Mesendoderm (in vitro differentiated cells): Measurements from ENCODE around the gene GPC1.

Source experiments
- DNase-seq: peaks from one replicate; pipeline ENCODE4 v3.0.0; 2013
- H2AK5ac ChIP-seq: 2 replicates; pipeline ENCODE4 v1.6.1; 2013; ENCODE audit warnings: low read length, inconsistent platforms
- H2BK120ac ChIP-seq: 2 replicates; pipeline ENCODE4 v1.6.1; 2013; ENCODE audit warnings: low read depth, mild to moderate bottlenecking, low read length, moderate library complexity, mixed read lengths
- H2BK15ac ChIP-seq: replicated peaks from 2 replicates; pipeline ENCODE4 v1.6.1; 2013; ENCODE audit warnings: low read depth, mild to moderate bottlenecking, moderate library complexity
- H2BK5ac ChIP-seq: 2 replicates; pipeline ENCODE4 v1.6.1; 2013; ENCODE audit warnings: low read length, inconsistent platforms
- H3K18ac ChIP-seq: 2 replicates; pipeline ENCODE4 v1.6.1; 2013; ENCODE audit warnings: mild to moderate bottlenecking, low read length, mixed read lengths
- H3K23ac ChIP-seq: one replicate; pipeline ENCODE4 v1.6.1; 2013; ENCODE audit warnings: low read length
- H3K27ac ChIP-seq: 2 replicates; pipeline ENCODE4 v1.5.1; 2013; ENCODE audit warnings: low read depth, mild to moderate bottlenecking, inconsistent platforms, low read length, moderate library complexity
- H3K27me3 ChIP-seq: 2 replicates; pipeline ENCODE4 v1.6.1; 2013; ENCODE audit warnings: low read length, control low read depth, mild to moderate bottlenecking, inconsistent platforms; ENCODE audit not compliant: insufficient read depth, poor library complexity
- H3K36me3 ChIP-seq: 2 replicates; pipeline ENCODE4 v1.6.1; 2013; ENCODE audit warnings: low read length, inconsistent platforms; ENCODE audit not compliant: control insufficient read depth, insufficient read depth
- H3K4ac ChIP-seq: one replicate; pipeline ENCODE4 v1.6.1; 2013; ENCODE audit warnings: low read depth, mild to moderate bottlenecking, low read length, moderate library complexity
- H3K4me1 ChIP-seq: 2 replicates; pipeline ENCODE4 v1.6.1; 2013; ENCODE audit warnings: low read depth, low read length, inconsistent platforms; ENCODE audit not compliant: control insufficient read depth
- H3K4me2 ChIP-seq: 2 replicates; pipeline ENCODE4 v1.6.1; 2013; ENCODE audit warnings: low read length
- H3K4me3 ChIP-seq: 2 replicates; pipeline ENCODE4 v1.5.1; 2013; ENCODE audit warnings: mild to moderate bottlenecking, low read length
- H3K56ac ChIP-seq: one replicate; pipeline ENCODE4 v1.6.1; 2013; ENCODE audit warnings: low read length
- H3K79me1 ChIP-seq: 2 replicates; pipeline ENCODE4 v1.6.1; 2013; ENCODE audit warnings: low read length, inconsistent platforms
- H3K79me2 ChIP-seq: 2 replicates; pipeline ENCODE4 v1.6.1; 2013; ENCODE audit warnings: mild to moderate bottlenecking, low read length; ENCODE audit not compliant: control insufficient read depth, insufficient read depth
- H3K9ac ChIP-seq: 2 replicates; pipeline ENCODE4 v1.6.1; 2013; ENCODE audit warnings: low read length, inconsistent platforms
- H4K5ac ChIP-seq: one replicate; pipeline ENCODE4 v1.6.1; 2013; ENCODE audit warnings: low read length
- H4K8ac ChIP-seq: one replicate; pipeline ENCODE4 v1.6.1; 2013; ENCODE audit warnings: low read depth, mild to moderate bottlenecking, control low read depth, low read length, moderate library complexity
- WGBS: extraction: QIAGEN DNeasy Blood & Tissue Kit; methylation state at CpG from one replicate; pipeline ENCODE4 v1.1.7; 2013; ENCODE audit warnings: low lambda C conversion rate, missing lambda C conversion rate; ENCODE audit not compliant: insufficient coverage; ENCODE audit errors: extremely low coverage; 5-methylcytosine and 5-hydroxymethylcytosine counted together

The GPC1 gene

GRCh38 chr2:240456447-240457222, 21.2 kb downstream of the GPC1 start:
- Histone ChIP-seq H3K27ac (no peak overlapping the region), H3K36me3 (no peaks in the 10 kb centered on the region)
- WGBS = no CpG with 5 or more reads among the region's 17 CpGs

GRCh38 chr2:240457223-240458043, 22.0 kb downstream of the GPC1 start:
- Histone ChIP-seq H2BK5ac (no peak overlapping the region), H3K23ac (peak overlapping the region; percentile 24), H3K27me3 (peaks cover 12% of the 10 kb centered on the region), H3K4me2 (no peak overlapping the region), H3K27ac (peak overlapping the region; percentile 52), H3K9ac (peak overlapping the region; percentile 32), H4K8ac (no peak overlapping the region), H3K56ac (peak overlapping the region; percentile 60), H3K36me3 (no peaks in the 10 kb centered on the region), H2BK15ac (no peak overlapping the region), H4K5ac (no peak overlapping the region), H2BK120ac (no peak overlapping the region), H3K4me1 (peaks cover 11% of the 10 kb centered on the region), H3K18ac (no peak overlapping the region), H2AK5ac (no peak overlapping the region), H3K4me3 (no peak overlapping the region), H3K4ac (no peak overlapping the region), H3K79me2 (no peaks in the 10 kb centered on the region), H3K79me1 (no peaks in the 10 kb centered on the region)
- no CpG with 5 or more reads among the region's 22 CpGs for WGBS
- DNase-seq = peak; percentile 94

More at GRCh38 chr2:240456447-240457222, 21.2 kb downstream of the GPC1 start:
- Histone ChIP-seq H3K4me3 (no peak overlapping the region), H3K18ac (peak overlapping the region; percentile 13), H3K79me2 (no peaks in the 10 kb centered on the region), H3K79me1 (no peaks in the 10 kb centered on the region), H3K23ac (no peak overlapping the region), H2AK5ac (no peak overlapping the region), H3K4me2 (no peak overlapping the region), H3K56ac (peak overlapping the region; percentile 56), H3K4me1 (peaks cover 11% of the 10 kb centered on the region), H4K5ac (no peak overlapping the region), H3K27me3 (peaks cover 12% of the 10 kb centered on the region), H2BK120ac (no peak overlapping the region), H3K4ac (no peak overlapping the region), H2BK5ac (no peak overlapping the region), H3K9ac (no peak overlapping the region), H2BK15ac (no peak overlapping the region), H4K8ac (no peak overlapping the region)
- no peak for DNase-seq

- H3K79me2 ChIP-seq = no peaks in the 10 kb centered on the region
- no peak overlapping the region for H3K27ac ChIP-seq
- peak overlapping the region; percentile 60 for H3K56ac ChIP-seq
- peaks cover 11% of the 10 kb centered on the region for H3K4me1 ChIP-seq
- H3K18ac ChIP-seq = no peak overlapping the region
- no peak for DNase-seq
- no peak overlapping the region for H2BK15ac ChIP-seq
- peaks cover 12% of the 10 kb centered on the region for H3K27me3 ChIP-seq
- H3K23ac ChIP-seq = peak overlapping the region; percentile 24
- no peaks in the 10 kb centered on the region for H3K36me3 ChIP-seq
- H4K8ac ChIP-seq = no peak overlapping the region
- H4K5ac ChIP-seq = no peak overlapping the region
- H2BK120ac ChIP-seq = no peak overlapping the region
- no peaks in the 10 kb centered on the region for H3K79me1 ChIP-seq
- no peak overlapping the region for H3K4me3 ChIP-seq
- no peak overlapping the region for H3K4me2 ChIP-seq
- no CpG with 5 or more reads among the region's 16 CpGs for WGBS
- H3K4ac ChIP-seq = no peak overlapping the region
- H3K9ac ChIP-seq = peak overlapping the region; percentile 32
- H2AK5ac ChIP-seq = no peak overlapping the region
- no peak overlapping the region for H2BK5ac ChIP-seq
Observed at GRCh38 chr2:240458044-240458899, 22.8 kb downstream of the GPC1 start.

DNA sequence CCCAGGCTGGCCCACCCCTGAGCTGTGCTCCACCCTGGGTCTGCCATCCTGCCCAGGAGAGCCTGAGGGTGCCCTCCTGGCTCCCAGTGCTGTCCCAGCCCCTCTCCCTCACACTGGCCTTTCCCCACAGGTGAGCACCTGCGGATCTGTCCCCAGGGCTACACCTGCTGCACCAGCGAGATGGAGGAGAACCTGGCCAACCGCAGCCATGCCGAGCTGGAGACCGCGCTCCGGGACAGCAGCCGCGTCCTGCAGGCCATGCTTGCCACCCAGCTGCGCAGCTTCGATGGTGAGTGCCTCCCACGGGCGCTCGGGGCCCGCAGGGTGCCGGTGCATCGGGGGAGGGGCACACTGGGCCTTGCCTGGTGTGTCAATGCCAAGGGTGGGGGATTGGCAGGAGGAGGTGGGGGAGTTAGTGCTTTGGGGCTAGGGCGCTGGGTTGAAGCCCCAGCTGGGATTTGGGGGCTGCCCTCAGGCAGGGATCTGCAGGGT, 23.5 kb downstream of the GPC1 start:
- H2BK15ac ChIP-seq = no peak overlapping the region
- no peak overlapping the region for H3K4me2 ChIP-seq
- no peak for DNase-seq
- no peak overlapping the region for H3K27ac ChIP-seq
- WGBS = no CpG with 5 or more reads among the region's 18 CpGs
- no peaks in the 10 kb centered on the region for H3K79me2 ChIP-seq
- H3K27me3 ChIP-seq = peaks cover 10% of the 10 kb centered on the region
- H3K4me3 ChIP-seq = no peak overlapping the region
- no peak overlapping the region for H3K4ac ChIP-seq
- peaks cover 11% of the 10 kb centered on the region for H3K4me1 ChIP-seq
- H2BK120ac ChIP-seq = no peak overlapping the region
- H3K56ac ChIP-seq = no peak overlapping the region
- no peaks in the 10 kb centered on the region for H3K36me3 ChIP-seq
- no peak overlapping the region for H3K9ac ChIP-seq
- H2BK5ac ChIP-seq = no peak overlapping the region
- H4K5ac ChIP-seq = no peak overlapping the region
- H2AK5ac ChIP-seq = no peak overlapping the region
- no peak overlapping the region for H4K8ac ChIP-seq
- H3K79me1 ChIP-seq = no peaks in the 10 kb centered on the region
- H3K18ac ChIP-seq = no peak overlapping the region
- no peak overlapping the region for H3K23ac ChIP-seq

GRCh38 chr2:240459401-240460252, 24.2 kb downstream of the GPC1 start:
- DNase-seq = no peak
- Histone ChIP-seq H2BK15ac (no peak overlapping the region), H3K36me3 (no peaks in the 10 kb centered on the region), H2BK120ac (no peak overlapping the region), H3K27ac (no peak overlapping the region), H3K79me1 (no peaks in the 10 kb centered on the region), H3K4me3 (no peak overlapping the region), H2AK5ac (no peak overlapping the region), H3K79me2 (no peaks in the 10 kb centered on the region), H3K9ac (no peak overlapping the region), H3K56ac (no peak overlapping the region), H3K23ac (no peak overlapping the region), H2BK5ac (no peak overlapping the region), H4K5ac (no peak overlapping the region), H3K4ac (no peak overlapping the region), H4K8ac (no peak overlapping the region), H3K4me2 (no peak overlapping the region), H3K4me1 (peaks cover 10% of the 10 kb centered on the region), H3K27me3 (peaks cover 4% of the 10 kb centered on the region), H3K18ac (no peak overlapping the region)
- no CpG with 5 or more reads among the region's 23 CpGs for WGBS
